NCI-H2196 (cell line): ENCODE measurements around the gene RAD21L1.

Experiments used
- DNase-seq: peaks from one replicate; lab custom pipeline; 2025; ENCODE audit not compliant: unreplicated experiment; lab: John Stamatoyannopoulos, UW

The RAD21L1 gene

GRCh38 chr20:1293641-1294379 is 68.0 kb downstream of the RAD21L1 start:
- DNase-seq: no peak

GRCh38 chr20:1294497-1294896 is 68.7 kb downstream of the RAD21L1 start:
- no peak for DNase-seq

- no peak for DNase-seq
These were observed 69.6 kb downstream of the RAD21L1 start for GRCh38 chr20:1295276-1295930.

GRCh38 chr20:1296117-1296610 is 70.3 kb downstream of the RAD21L1 start:
- DNase-seq: no peak

GRCh38 chr20:1296922-1297321 is 71.1 kb downstream of the RAD21L1 start:
- DNase-seq: no peak

- no peak for DNase-seq
These were observed 71.6 kb downstream of the RAD21L1 start for GRCh38 chr20:1297486-1297885.

- DNase-seq: no peak
These were observed 72.3 kb downstream of the RAD21L1 start for GRCh38 chr20:1298166-1298565.

GRCh38 chr20:1298888-1299511 is 73.2 kb downstream of the RAD21L1 start:
- DNase-seq: no peak

- DNase-seq: peak; percentile 23
These were observed 73.7 kb downstream of the RAD21L1 start for GRCh38 chr20:1299522-1299921.

GRCh38 chr20:1300083-1300840 is 74.4 kb downstream of the RAD21L1 start:
- DNase-seq: no peak

GRCh38 chr20:1301031-1301529 is 75.2 kb downstream of the RAD21L1 start:
- no peak for DNase-seq

- peak; percentile 71 for DNase-seq
These were observed 77.1 kb downstream of the RAD21L1 start for GRCh38 chr20:1302685-1303541.

GRCh38 chr20:1304710-1305515 is 79.1 kb downstream of the RAD21L1 start:
- DNase-seq: no peak
